Measurements from ENCODE around the gene OR52E5.
A peak's percentile ranks its signal among the peaks of the same experiment; 100 is the strongest.

The OR52E5 gene

DNA sequence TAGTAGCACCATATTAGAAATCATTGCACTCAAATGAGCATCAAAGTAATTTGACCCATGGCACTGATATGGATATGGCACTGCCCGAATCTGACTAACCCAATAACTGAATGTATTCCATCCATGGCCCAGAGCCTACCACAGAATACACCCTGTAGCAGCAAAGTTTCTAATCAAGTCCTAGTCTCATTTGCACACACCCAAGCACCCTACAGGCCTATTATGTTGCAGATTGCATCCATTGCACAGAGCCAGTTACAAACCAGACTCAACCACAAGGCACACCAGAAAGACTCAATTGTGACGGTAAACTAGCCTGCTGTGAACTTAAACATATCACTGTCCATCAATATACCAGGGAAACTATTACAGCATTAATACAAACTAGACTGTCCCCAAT is 6.5 kb downstream of the OR52E5 start:
- Histone ChIP-seq H3K9ac (ENCODE audit: low read depth, low read length) (no peak overlapping the region), H3K27me3 (ENCODE audit: insufficient read depth, low read length) (no peaks in the 10 kb centered on the region), H3K4me3 (ENCODE audit: low read length) (peak overlapping the region; percentile 35; the same call in 1 of the 2 replicates), H3K27ac (ENCODE audit: low read length) (no peak overlapping the region), H3K9me3 (ENCODE audit: insufficient read depth, low read depth, low read length) (no peaks in the 10 kb centered on the region), H3K4me1 (ENCODE audit: insufficient read depth, low read length) (peaks cover 6% of the 10 kb centered on the region; the same call in 1 of the 2 replicates), H3K36me3 (ENCODE audit: insufficient read depth, low read depth, low read length) (no peaks in the 10 kb centered on the region)

DNA sequence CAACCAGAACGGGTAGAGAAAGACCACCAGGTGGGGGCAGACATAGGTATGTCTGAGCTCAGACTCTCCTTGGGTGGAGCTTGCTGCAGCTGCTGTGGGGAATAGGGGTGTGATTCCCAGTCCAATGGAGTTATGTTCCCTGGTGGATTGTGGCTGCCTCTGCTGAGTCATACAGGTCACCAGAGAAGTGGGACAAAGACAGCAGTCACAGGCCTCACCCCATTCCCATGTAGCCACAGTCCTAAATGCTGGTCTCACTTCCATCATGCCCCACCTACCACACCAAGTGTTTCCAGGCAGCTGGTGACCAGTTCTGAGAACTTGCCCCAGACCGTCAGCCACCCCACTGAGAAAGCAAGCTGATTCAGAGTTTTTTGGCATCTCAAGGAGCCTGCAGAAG is 17.5 kb downstream of the OR52E5 start:
- Histone ChIP-seq H3K4me3 (ENCODE audit: low read length) (no peak overlapping the region), H3K9ac (ENCODE audit: low read depth, low read length) (no peak overlapping the region), H3K4me1 (ENCODE audit: insufficient read depth, low read length) (no peaks in the 10 kb centered on the region), H3K9me3 (ENCODE audit: insufficient read depth, low read depth, low read length) (peaks cover 32% of the 10 kb centered on the region), H3K27ac (ENCODE audit: low read length) (no peak overlapping the region), H3K27me3 (ENCODE audit: insufficient read depth, low read length) (no peaks in the 10 kb centered on the region), H3K36me3 (ENCODE audit: insufficient read depth, low read depth, low read length) (no peaks in the 10 kb centered on the region)

DNA sequence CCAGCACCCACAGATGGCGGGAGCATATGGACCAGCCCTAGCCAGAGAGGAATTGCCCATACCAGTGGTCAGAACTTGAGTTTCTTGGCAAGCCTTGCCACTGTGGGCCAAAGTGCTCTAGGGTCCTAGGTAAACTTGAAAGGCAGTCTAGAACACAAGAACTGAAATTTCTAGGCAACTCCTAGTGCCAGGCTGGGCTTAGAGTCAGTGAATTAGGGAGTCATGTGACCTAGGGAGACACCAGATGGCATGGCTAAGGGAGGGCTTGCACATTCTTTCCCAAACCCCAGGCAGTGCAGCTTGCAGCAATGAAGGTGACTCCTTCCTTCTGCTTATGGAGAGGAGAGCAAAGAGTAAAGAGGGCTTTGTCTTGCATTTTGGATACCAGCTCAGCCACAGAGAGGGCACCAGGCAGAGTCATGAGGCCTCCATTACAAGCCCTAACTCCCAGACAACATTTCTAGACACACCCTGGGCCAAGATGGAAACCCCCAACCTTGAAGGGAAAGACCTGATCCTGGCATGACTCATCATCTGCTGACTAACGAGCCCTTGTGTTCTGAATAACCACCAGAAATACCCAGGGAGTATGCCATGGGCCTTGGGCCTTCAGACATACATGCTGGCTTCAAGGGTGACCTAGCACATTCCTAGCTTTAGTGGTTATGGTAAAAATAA is 29.9 kb downstream of the OR52E5 start:
- no peaks in the 10 kb centered on the region for H3K36me3 ChIP-seq (ENCODE audit: insufficient read depth, low read depth, low read length)
- peaks cover 7% of the 10 kb centered on the region for H3K9me3 ChIP-seq (ENCODE audit: insufficient read depth, low read depth, low read length)
- no peak overlapping the region for H3K9ac ChIP-seq (ENCODE audit: low read depth, low read length)
- H3K27me3 ChIP-seq (ENCODE audit: insufficient read depth, low read length) = no peaks in the 10 kb centered on the region
- H3K4me3 ChIP-seq (ENCODE audit: low read length) = no peak overlapping the region
- H3K4me1 ChIP-seq (ENCODE audit: insufficient read depth, low read length) = no peaks in the 10 kb centered on the region
- H3K27ac ChIP-seq (ENCODE audit: low read length) = no peak overlapping the region

DNA sequence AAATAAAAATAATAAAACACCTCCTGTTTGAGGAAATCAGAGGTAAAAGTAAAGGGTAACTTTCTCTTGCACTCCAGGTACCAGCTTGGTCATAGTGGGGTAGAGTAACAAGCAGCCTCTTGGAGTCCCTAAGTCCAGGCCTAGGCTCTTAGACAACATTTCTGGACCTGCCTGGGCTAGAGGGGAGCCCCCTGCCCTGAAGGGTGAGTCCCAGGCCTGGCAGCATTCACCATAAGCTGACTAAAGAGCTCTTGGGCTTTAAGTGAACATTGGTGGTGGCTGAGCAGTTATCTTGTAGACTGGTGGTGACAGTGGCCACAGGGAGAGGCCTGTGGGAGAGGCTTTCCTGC is 30.4 kb downstream of the OR52E5 start:
- no peak overlapping the region for H3K27ac ChIP-seq (ENCODE audit: low read length)
- H3K9me3 ChIP-seq (ENCODE audit: insufficient read depth, low read depth, low read length) = peaks cover 9% of the 10 kb centered on the region
- no peaks in the 10 kb centered on the region for H3K4me1 ChIP-seq (ENCODE audit: insufficient read depth, low read length)
- no peaks in the 10 kb centered on the region for H3K36me3 ChIP-seq (ENCODE audit: insufficient read depth, low read depth, low read length)
- H3K27me3 ChIP-seq (ENCODE audit: insufficient read depth, low read length) = no peaks in the 10 kb centered on the region
- H3K9ac ChIP-seq (ENCODE audit: low read depth, low read length) = no peak overlapping the region
- no peak overlapping the region for H3K4me3 ChIP-seq (ENCODE audit: low read length)

DNA sequence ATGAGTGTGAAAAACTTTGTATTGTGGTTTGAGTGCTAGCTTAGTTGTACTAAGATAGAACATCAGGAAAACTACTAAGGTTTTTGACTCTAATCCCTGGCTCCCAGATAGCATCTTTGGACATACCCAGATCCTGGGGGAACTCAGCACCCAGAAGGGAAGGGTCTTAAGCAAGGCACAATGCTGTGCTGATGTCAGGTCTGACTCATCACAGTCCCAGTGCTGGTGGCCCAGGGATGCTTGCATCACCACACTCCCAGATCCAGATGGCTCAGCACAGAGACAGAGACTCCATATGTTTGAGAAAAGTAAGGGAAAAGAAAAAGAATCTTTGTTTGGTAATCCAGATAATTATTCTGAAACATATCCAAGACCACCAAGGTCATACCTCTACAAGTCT is 30.8 kb downstream of the OR52E5 start:
- no peak overlapping the region for H3K4me3 ChIP-seq (ENCODE audit: low read length)
- H3K9me3 ChIP-seq (ENCODE audit: insufficient read depth, low read depth, low read length) = peaks cover 8% of the 10 kb centered on the region; the same call in 1 of the 2 replicates
- no peaks in the 10 kb centered on the region for H3K4me1 ChIP-seq (ENCODE audit: insufficient read depth, low read length)
- no peaks in the 10 kb centered on the region for H3K36me3 ChIP-seq (ENCODE audit: insufficient read depth, low read depth, low read length)
- H3K27ac ChIP-seq (ENCODE audit: low read length) = no peak overlapping the region
- no peak overlapping the region for H3K9ac ChIP-seq (ENCODE audit: low read depth, low read length)
- no peaks in the 10 kb centered on the region for H3K27me3 ChIP-seq (ENCODE audit: insufficient read depth, low read length)

DNA sequence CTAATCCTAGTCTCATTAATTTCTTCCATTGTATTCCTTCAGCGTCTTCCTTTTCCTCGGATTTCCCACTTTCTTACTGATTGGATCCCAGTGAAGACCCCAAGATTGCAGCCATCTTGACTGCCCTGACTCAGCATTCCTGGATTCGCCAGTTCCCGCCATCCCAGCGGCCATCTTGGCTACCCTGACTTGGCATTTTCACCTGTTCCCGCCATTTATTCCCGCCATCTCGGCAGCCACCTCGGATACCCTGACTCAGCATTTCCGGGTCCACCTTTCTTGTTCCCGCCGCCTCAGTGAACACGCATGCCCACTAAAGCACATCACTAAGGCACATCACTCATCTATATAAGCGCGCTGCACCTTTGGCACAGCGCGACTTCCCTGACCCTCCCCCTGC is 35.3 kb downstream of the OR52E5 start:
- no peak overlapping the region for H3K27ac ChIP-seq (ENCODE audit: low read length)
- no peak overlapping the region for H3K9ac ChIP-seq (ENCODE audit: low read depth, low read length)
- peaks cover 13% of the 10 kb centered on the region; the same call in 1 of the 2 replicates for H3K9me3 ChIP-seq (ENCODE audit: insufficient read depth, low read depth, low read length)
- no peaks in the 10 kb centered on the region for H3K27me3 ChIP-seq (ENCODE audit: insufficient read depth, low read length)
- H3K4me1 ChIP-seq (ENCODE audit: insufficient read depth, low read length) = no peaks in the 10 kb centered on the region
- H3K4me3 ChIP-seq (ENCODE audit: low read length) = no peak overlapping the region
- H3K36me3 ChIP-seq (ENCODE audit: insufficient read depth, low read depth, low read length) = no peaks in the 10 kb centered on the region

DNA sequence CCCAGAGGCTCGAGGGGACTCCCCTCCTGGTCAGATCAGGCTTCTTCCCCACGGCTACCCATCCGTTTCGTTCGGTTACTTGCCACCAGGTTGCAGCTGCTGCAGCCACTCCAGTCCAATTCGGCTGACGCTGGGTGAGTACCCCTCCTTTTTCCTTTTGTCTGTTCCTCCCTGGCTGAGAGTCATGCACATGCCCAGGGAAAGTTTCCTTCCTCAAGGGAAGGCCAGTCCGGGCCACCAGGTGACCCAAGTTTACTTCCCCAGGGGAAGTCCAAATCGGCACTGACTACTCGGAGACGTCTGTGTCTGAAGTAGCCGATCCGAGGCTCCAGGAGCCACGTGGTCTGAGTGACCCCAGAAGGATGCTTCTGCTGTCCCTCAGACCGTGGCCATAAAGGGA is 35.8 kb downstream of the OR52E5 start:
- Histone ChIP-seq H3K27me3 (ENCODE audit: insufficient read depth, low read length) (no peaks in the 10 kb centered on the region), H3K4me1 (ENCODE audit: insufficient read depth, low read length) (no peaks in the 10 kb centered on the region), H3K9ac (ENCODE audit: low read depth, low read length) (no peak overlapping the region), H3K4me3 (ENCODE audit: low read length) (no peak overlapping the region), H3K36me3 (ENCODE audit: insufficient read depth, low read depth, low read length) (no peaks in the 10 kb centered on the region), H3K9me3 (ENCODE audit: insufficient read depth, low read depth, low read length) (peaks cover 16% of the 10 kb centered on the region), H3K27ac (ENCODE audit: low read length) (no peak overlapping the region)

DNA sequence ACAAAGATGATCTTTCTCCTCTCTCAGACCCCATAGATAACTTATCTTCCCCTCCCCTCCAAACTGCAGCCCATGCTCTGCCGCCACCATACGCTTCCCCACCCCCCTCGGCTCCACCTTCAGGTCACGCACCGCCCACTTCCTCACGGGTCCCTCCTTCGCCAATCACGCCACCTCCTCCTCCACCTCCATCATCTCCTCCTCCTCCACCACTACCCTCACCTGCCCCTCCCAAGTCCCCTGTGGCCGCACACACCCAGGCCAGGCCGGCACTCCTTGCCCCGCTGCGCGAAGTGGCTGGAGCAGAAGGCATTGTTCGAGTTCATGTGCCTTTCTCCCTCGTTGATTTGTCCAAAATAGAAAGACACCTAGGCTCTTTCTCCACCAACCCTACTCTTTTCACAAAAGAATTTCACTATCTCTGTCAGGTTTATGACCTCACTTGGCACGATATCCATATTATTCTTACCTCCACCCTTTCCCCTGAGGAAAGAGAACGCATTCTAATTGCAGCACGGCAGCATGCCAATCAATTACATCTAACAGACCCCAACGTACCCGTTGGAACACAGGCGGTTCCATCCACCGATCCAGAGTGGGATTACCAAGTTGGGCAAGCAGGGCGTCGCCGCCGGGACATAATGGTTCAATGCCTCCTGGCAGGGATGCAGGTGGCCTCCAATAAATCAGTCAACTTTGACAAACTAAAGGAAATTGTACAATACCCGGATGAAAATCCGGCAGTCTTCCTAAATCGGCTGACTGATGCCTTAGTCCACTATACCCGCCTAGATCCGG is 36.8 kb downstream of the OR52E5 start:
- Histone ChIP-seq H3K36me3 (ENCODE audit: insufficient read depth, low read depth, low read length) (no peaks in the 10 kb centered on the region), H3K27me3 (ENCODE audit: insufficient read depth, low read length) (no peaks in the 10 kb centered on the region), H3K9me3 (ENCODE audit: insufficient read depth, low read depth, low read length) (peaks cover 16% of the 10 kb centered on the region), H3K4me1 (ENCODE audit: insufficient read depth, low read length) (no peaks in the 10 kb centered on the region), H3K4me3 (ENCODE audit: low read length) (no peak overlapping the region), H3K9ac (ENCODE audit: low read depth, low read length) (no peak overlapping the region), H3K27ac (ENCODE audit: low read length) (no peak overlapping the region)

DNA sequence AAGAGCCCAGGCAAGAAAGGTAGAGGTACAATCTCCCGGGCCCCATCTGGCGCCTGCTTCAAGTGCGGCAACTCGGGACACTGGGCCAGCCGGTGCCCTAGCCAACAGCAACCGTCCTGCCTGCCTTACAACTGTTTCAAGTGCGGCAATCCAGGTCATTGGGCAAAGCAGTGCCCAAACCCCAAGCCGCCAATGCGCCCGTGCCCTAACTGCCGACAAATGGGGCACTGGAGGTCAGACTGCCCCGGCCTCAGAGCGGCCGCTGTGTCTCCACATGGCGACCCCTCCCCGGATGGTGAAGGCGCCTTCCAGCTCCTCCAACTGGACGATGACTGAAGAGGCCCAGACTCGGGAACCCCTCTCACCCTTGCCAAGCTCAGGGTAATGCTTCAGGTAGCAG is 37.6 kb downstream of the OR52E5 start:
- no peaks in the 10 kb centered on the region for H3K4me1 ChIP-seq (ENCODE audit: insufficient read depth, low read length)
- no peak overlapping the region for H3K9ac ChIP-seq (ENCODE audit: low read depth, low read length)
- H3K36me3 ChIP-seq (ENCODE audit: insufficient read depth, low read depth, low read length) = no peaks in the 10 kb centered on the region
- no peak overlapping the region for H3K4me3 ChIP-seq (ENCODE audit: low read length)
- H3K27ac ChIP-seq (ENCODE audit: low read length) = no peak overlapping the region
- no peaks in the 10 kb centered on the region for H3K27me3 ChIP-seq (ENCODE audit: insufficient read depth, low read length)
- peaks cover 16% of the 10 kb centered on the region for H3K9me3 ChIP-seq (ENCODE audit: insufficient read depth, low read depth, low read length)

DNA sequence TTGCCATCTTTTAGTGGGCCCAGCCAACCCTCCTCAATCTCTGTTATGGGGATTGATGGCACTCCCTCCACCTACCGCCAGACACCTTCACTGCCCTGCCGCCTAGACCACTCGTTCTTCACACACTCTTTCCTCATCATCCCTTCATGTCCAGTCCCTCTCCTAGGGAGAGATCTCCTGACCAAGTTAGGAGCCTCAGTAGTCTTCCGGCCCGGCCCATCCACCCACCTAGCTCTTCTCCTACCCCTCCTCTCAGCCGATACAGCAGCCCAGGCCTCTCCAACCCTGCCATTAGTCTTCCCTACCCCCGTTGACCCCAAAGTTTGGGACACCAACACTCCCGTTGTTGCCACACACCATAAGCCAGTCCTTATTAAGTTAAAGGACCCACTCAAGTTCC is 38.1 kb downstream of the OR52E5 start:
- Histone ChIP-seq H3K27me3 (ENCODE audit: insufficient read depth, low read length) (no peaks in the 10 kb centered on the region), H3K9me3 (ENCODE audit: insufficient read depth, low read depth, low read length) (peaks cover 16% of the 10 kb centered on the region), H3K27ac (ENCODE audit: low read length) (no peak overlapping the region), H3K36me3 (ENCODE audit: insufficient read depth, low read depth, low read length) (no peaks in the 10 kb centered on the region), H3K4me1 (ENCODE audit: insufficient read depth, low read length) (no peaks in the 10 kb centered on the region), H3K9ac (ENCODE audit: low read depth, low read length) (no peak overlapping the region), H3K4me3 (ENCODE audit: low read length) (no peak overlapping the region)

DNA sequence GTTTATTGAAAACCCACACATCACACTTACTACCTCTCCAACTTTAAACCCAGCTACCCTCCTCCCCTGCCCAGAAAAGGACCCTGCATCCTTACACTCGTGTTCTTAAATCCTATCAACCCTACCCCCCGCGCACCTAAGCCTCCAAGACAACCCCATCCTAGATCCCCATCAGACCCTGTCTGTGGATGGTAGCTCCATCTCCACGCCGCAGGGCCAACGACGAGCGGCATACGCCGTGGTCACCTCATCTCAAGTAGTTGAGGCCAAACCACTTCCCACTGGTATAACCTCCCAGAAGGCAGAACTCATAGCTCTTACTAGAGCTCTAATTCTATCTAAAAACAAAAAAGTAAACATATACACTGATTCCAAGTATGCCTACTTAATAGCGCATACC is 39.7 kb downstream of the OR52E5 start:
- H3K27me3 ChIP-seq (ENCODE audit: insufficient read depth, low read length) = no peaks in the 10 kb centered on the region
- H3K9ac ChIP-seq (ENCODE audit: low read depth, low read length) = no peak overlapping the region
- no peaks in the 10 kb centered on the region for H3K36me3 ChIP-seq (ENCODE audit: insufficient read depth, low read depth, low read length)
- H3K27ac ChIP-seq (ENCODE audit: low read length) = no peak overlapping the region
- H3K9me3 ChIP-seq (ENCODE audit: insufficient read depth, low read depth, low read length) = peaks cover 23% of the 10 kb centered on the region
- H3K4me3 ChIP-seq (ENCODE audit: low read length) = no peak overlapping the region
- H3K4me1 ChIP-seq (ENCODE audit: insufficient read depth, low read length) = no peaks in the 10 kb centered on the region

DNA sequence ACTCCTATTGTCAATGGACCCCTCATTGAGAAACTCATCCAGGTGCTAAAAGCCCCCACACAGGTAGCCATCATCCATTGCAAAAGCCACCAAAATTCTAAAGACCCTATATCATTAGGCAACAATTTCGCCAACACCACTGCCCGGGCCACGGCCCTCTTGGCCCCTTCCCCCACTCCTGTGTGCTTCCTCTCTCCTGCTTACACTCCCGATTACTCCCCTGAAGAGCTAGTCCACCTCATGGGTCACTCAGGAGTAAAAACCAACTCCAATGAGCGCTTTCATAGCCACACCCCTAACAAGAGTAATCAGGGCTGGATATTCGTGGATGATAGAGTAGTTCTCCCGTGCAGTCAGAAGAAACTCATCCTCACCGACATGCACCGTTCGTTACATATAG is 40.1 kb downstream of the OR52E5 start:
- Histone ChIP-seq H3K9ac (ENCODE audit: low read depth, low read length) (no peak overlapping the region), H3K27ac (ENCODE audit: low read length) (no peak overlapping the region), H3K9me3 (ENCODE audit: insufficient read depth, low read depth, low read length) (peaks cover 25% of the 10 kb centered on the region), H3K36me3 (ENCODE audit: insufficient read depth, low read depth, low read length) (no peaks in the 10 kb centered on the region), H3K4me3 (ENCODE audit: low read length) (no peak overlapping the region), H3K4me1 (ENCODE audit: insufficient read depth, low read length) (no peaks in the 10 kb centered on the region), H3K27me3 (ENCODE audit: insufficient read depth, low read length) (no peaks in the 10 kb centered on the region)
